OCI-LY7 (cell line): ENCODE measurements around the gene FAN1.

Experiments
- EZH2phosphoT487 ChIP-seq: fragments of 200-600 bp; sonication (generic); IDR thresholded peaks from 2 replicates; pipeline ENCODE4 v1.6.1; 2018; ENCODE audit warnings: low read depth, borderline replicate concordance, mild to moderate bottlenecking, mixed run types, antibody characterized with exemption, low read length, moderate library complexity, mixed read lengths
- TF ChIP-seq, protein P1 (sequence below): fragments of 200-600 bp; sonication (generic); conservative IDR thresholded peaks from 2 replicates; pipeline ENCODE4 v1.5.1; 2014; ENCODE audit warnings: mild to moderate bottlenecking, antibody characterized with exemption, low read length, moderate library complexity, mixed read lengths

GRCh38 chr15:30926161-30926560 lies 22.4 kb downstream of the FAN1 start:
- TF ChIP-seq, protein P1, sequence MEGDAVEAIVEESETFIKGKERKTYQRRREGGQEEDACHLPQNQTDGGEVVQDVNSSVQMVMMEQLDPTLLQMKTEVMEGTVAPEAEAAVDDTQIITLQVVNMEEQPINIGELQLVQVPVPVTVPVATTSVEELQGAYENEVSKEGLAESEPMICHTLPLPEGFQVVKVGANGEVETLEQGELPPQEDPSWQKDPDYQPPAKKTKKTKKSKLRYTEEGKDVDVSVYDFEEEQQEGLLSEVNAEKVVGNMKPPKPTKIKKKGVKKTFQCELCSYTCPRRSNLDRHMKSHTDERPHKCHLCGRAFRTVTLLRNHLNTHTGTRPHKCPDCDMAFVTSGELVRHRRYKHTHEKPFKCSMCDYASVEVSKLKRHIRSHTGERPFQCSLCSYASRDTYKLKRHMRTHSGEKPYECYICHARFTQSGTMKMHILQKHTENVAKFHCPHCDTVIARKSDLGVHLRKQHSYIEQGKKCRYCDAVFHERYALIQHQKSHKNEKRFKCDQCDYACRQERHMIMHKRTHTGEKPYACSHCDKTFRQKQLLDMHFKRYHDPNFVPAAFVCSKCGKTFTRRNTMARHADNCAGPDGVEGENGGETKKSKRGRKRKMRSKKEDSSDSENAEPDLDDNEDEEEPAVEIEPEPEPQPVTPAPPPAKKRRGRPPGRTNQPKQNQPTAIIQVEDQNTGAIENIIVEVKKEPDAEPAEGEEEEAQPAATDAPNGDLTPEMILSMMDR, result no peak
- TF ChIP-seq EZH2phosphoT487, result no peak
